HG02870 (cell line): ENCODE data around the gene C19orf53.
"Not testable (repeated sequence)": the region's sequence is repeated elsewhere in the genome, so short reads cannot be mapped to it uniquely, and the experiment has no call there.

Source experiments
- ATAC-seq: cut with Tn5 transposase; IDR thresholded peaks from one replicate; pipeline ENCODE4 v1.9.1; 2021; ENCODE audit warnings: mild to moderate bottlenecking, moderate library complexity; ENCODE audit not compliant: unreplicated experiment

The C19orf53 gene

GRCh38 chr19:13763265-13763664, 11.0 kb upstream of the C19orf53 start:
- no peak for ATAC-seq

- ATAC-seq: peak; percentile 57
Measured at GRCh38 chr19:13764101-13764807, 10.0 kb upstream of the C19orf53 start, which contains the start of gene MRI1. TSS of gene MRI1 (plus strand) at chr19:13764522. CDS start at chr19:13764589, 67 bp downstream.

GRCh38 chr19:13764821-13765394, 9.3 kb upstream of the C19orf53 start:
- ATAC-seq: peak; percentile 4

- no peak for ATAC-seq
Measured at GRCh38 chr19:13765395-13766094, 8.7 kb upstream of the C19orf53 start.

- no peak for ATAC-seq
Measured at GRCh38 chr19:13766095-13766481, 8.2 kb upstream of the C19orf53 start.

- ATAC-seq: no peak
Measured at GRCh38 chr19:13768510-13768909, 5.7 kb upstream of the C19orf53 start.

GRCh38 chr19:13770013-13770635, 4.1 kb upstream of the C19orf53 start:
- ATAC-seq: no peak

GRCh38 chr19:13778398-13778797, 4.1 kb downstream of the C19orf53 start:
- no peak for ATAC-seq

GRCh38 chr19:13778847-13779246, 4.6 kb downstream of the C19orf53 start:
- ATAC-seq: no peak

GRCh38 chr19:13779794-13780193, 5.5 kb downstream of the C19orf53 start:
- not testable (repeated sequence) for ATAC-seq

GRCh38 chr19:13781547-13781946, 7.3 kb downstream of the C19orf53 start:
- no peak for ATAC-seq

- ATAC-seq: no peak
Measured at GRCh38 chr19:13782537-13782936, 8.3 kb downstream of the C19orf53 start.

GRCh38 chr19:13783565-13784500, 9.6 kb downstream of the C19orf53 start:
- no peak for ATAC-seq

GRCh38 chr19:13784731-13785452, 10.6 kb downstream of the C19orf53 start:
- ATAC-seq: no peak

GRCh38 chr19:13788991-13789390, 14.7 kb downstream of the C19orf53 start:
- no peak for ATAC-seq

- ATAC-seq: no peak
Measured at GRCh38 chr19:13790354-13790753, 16.1 kb downstream of the C19orf53 start.

- not testable (repeated sequence) for ATAC-seq
Measured at GRCh38 chr19:13793317-13793716, 19.1 kb downstream of the C19orf53 start.

- no peak for ATAC-seq
Measured at GRCh38 chr19:13794398-13794756, 20.1 kb downstream of the C19orf53 start.

GRCh38 chr19:13794757-13795589, 20.7 kb downstream of the C19orf53 start, which contains the start of gene ZSWIM4:
TSS of gene ZSWIM4 (plus strand) at chr19:13795443. CDS start at chr19:13795649, 206 bp downstream.
- peak; percentile 92 for ATAC-seq
